ENCODE data around the gene ADGRG6. TPM values are rescaled to one million over a fixed set of nuclear protein-coding genes. Genes with fewer than 3 reads are reported as not detected.

The ADGRG6 gene
- polyA plus RNA-seq, 1 of the 3 experiments (the other 2 are of a cell fraction), result 61.5 TPM

DNA sequence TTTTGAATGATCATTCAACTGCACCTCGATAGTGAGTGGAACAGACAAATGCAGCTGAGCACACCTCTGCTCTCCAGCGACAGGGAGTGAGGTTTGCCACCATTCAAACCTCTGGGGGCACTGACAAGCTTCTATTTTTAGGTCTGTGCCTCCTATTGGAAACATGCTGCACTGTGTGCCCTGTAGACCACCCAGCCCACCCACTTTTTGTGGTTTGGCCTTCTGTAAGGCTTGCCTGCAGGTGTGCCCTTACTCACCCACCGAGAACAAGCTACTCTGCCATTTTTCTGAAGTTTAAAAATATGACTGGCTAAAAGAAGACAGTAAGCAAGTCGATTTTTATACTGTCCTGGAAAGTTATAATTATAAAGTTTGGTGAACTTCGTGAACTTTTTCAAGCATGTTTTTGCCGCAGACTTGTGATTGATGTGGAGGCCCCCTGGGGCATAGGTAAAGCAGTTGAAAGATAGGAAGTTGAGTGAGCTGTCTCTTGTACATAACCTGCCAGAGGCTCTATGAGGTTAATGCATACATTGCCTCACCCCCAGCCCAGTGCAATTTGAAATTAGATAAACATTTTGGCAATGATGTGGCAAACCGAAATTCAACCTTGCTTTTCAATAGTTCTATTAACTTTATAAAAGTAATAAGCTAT, 53.8 kb downstream of the ADGRG6 start:
- H3K9ac ChIP-seq, result peak overlapping the region; percentile 12; the same call in 1 of the 2 replicates
- CTCF ChIA-PET, result interaction anchor here (1.0 kb wide), 1 partner anchor 90 kb away, joined by 3 read pairs; no protein-coding TSS in a partner anchor

DNA sequence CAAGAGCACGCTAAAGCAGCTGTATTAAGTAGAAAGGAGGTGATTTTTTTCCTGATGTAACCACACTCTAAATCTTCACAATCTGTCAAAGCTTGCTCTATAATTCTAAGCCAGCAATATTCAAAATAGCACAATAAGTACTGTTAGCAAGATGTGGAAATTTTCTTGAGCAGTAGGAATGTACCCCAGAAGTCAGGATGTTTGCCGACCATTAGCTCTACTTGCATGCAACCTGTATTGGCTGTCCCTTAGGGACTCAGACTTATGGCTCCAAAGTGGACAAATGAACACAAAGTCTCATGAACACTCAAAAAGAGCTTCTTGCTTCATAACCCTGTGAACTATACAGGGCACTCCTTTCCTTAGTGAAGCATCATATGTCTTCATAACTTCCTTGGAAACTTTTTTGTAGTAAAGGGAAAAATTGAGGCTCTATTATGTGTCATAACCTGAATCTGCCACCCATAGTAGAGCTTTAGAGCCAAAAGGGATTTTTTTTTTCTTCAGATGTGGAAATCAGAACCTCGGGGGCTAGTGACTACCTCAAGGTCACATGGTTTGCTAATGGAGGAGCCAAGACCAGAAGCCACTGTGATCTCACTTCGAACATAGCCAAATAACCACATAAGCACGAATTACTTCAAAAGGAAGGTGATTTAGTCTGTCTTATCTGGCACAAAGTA, 54.5 kb downstream of the ADGRG6 start:
- ChIA-PET CTCF (interaction anchor here (1.0 kb wide), 1 partner anchor 91 kb away, joined by 3 read pairs; no protein-coding TSS in a partner anchor), POLR2A (no interaction called here)
- no peak for TF ChIP-seq RAD21 (IDR thresholded peaks at IDR 0.05; ENCODE audit: low read length)
- TF ChIP-seq, protein P1, sequence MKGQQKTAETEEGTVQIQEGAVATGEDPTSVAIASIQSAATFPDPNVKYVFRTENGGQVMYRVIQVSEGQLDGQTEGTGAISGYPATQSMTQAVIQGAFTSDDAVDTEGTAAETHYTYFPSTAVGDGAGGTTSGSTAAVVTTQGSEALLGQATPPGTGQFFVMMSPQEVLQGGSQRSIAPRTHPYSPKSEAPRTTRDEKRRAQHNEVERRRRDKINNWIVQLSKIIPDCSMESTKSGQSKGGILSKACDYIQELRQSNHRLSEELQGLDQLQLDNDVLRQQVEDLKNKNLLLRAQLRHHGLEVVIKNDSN (IDR thresholded peaks at IDR 0.05; ENCODE audit: borderline replicate concordance, low read depth), result peak; percentile 25; the same call in 1 of the 2 replicates
- TF ChIP-seq, protein P2, sequence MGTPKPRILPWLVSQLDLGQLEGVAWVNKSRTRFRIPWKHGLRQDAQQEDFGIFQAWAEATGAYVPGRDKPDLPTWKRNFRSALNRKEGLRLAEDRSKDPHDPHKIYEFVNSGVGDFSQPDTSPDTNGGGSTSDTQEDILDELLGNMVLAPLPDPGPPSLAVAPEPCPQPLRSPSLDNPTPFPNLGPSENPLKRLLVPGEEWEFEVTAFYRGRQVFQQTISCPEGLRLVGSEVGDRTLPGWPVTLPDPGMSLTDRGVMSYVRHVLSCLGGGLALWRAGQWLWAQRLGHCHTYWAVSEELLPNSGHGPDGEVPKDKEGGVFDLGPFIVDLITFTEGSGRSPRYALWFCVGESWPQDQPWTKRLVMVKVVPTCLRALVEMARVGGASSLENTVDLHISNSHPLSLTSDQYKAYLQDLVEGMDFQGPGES (IDR thresholded peaks at IDR 0.05; ENCODE audit: low read depth, low read length), result no peak
- TF ChIP-seq, protein P3, sequence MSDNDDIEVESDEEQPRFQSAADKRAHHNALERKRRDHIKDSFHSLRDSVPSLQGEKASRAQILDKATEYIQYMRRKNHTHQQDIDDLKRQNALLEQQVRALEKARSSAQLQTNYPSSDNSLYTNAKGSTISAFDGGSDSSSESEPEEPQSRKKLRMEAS (IDR thresholded peaks at IDR 0.05; ENCODE audit: low read depth), result no peak
- no peak for TF ChIP-seq GABPA (IDR thresholded peaks at IDR 0.05; ENCODE audit: low read depth)
- TF ChIP-seq, protein P4, sequence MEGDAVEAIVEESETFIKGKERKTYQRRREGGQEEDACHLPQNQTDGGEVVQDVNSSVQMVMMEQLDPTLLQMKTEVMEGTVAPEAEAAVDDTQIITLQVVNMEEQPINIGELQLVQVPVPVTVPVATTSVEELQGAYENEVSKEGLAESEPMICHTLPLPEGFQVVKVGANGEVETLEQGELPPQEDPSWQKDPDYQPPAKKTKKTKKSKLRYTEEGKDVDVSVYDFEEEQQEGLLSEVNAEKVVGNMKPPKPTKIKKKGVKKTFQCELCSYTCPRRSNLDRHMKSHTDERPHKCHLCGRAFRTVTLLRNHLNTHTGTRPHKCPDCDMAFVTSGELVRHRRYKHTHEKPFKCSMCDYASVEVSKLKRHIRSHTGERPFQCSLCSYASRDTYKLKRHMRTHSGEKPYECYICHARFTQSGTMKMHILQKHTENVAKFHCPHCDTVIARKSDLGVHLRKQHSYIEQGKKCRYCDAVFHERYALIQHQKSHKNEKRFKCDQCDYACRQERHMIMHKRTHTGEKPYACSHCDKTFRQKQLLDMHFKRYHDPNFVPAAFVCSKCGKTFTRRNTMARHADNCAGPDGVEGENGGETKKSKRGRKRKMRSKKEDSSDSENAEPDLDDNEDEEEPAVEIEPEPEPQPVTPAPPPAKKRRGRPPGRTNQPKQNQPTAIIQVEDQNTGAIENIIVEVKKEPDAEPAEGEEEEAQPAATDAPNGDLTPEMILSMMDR (IDR thresholded peaks at IDR 0.05), result no peak
- TF ChIP-seq YY1 (IDR thresholded peaks at IDR 0.05; ENCODE audit: low read depth), result no peak
- no peak overlapping the region for H3K4me3 ChIP-seq (ENCODE audit: low read depth in 2 of 2, low read length in 1 of 2)
- H3K4me1 ChIP-seq (ENCODE audit: control insufficient read depth in 1 of 2, insufficient read depth in 2 of 2, low read depth in 1 of 2, low read length in 1 of 2), result peaks cover 0 to 4% of the 10 kb centered on the region in 2 experiments; a peak in 3 of 4 replicates
- peaks cover 62% of the 10 kb centered on the region for H3F3A ChIP-seq (replicated peaks; ENCODE audit: insufficient read depth)
- H2AFZ ChIP-seq (ENCODE audit: low read depth), result 0 out of 2 replicates have a peak overlapping the region, but pooled peaks have one; percentile 25
- no peak for DNase-seq
- H3K27ac ChIP-seq (ENCODE audit: low read depth in 2 of 2, low read length in 1 of 2), result peak overlapping the region; percentile 79 to 87
- H3K79me2 ChIP-seq (ENCODE audit: insufficient read depth), result peaks cover 84% of the 10 kb centered on the region
- no peaks in the 10 kb centered on the region for H4K20me1 ChIP-seq (ENCODE audit: insufficient read depth)
- H3K9me2 ChIP-seq, result no peaks in the 10 kb centered on the region
- peak overlapping the region; percentile 44; the same call in 1 of the 2 replicates for H3K4me2 ChIP-seq
- H3K9ac ChIP-seq, result peak overlapping the region; percentile 18; the same call in 1 of the 2 replicates
- no peaks in the 10 kb centered on the region for H3K27me3 ChIP-seq (ENCODE audit: insufficient read depth)
- H3K9me3 ChIP-seq, result peaks cover 3% of the 10 kb centered on the region; the same call in 1 of the 2 replicates
- peaks cover 0 to 3% of the 10 kb centered on the region in 2 experiments for H3K36me3 ChIP-seq (replicated peaks in 1 of 2; ENCODE audit: control insufficient read depth in 1 of 2, insufficient read depth in 2 of 2, low read length in 1 of 2)
- WGBS (ENCODE audit: low lambda C conversion rate), result 26% methylated on average over 5 of the region's 5 CpGs

More for the DNA sequence above, 53.8 kb downstream of the ADGRG6 start:
- Histone ChIP-seq H3K4me1 (ENCODE audit: control insufficient read depth in 1 of 2, insufficient read depth in 2 of 2, low read depth in 1 of 2, low read length in 1 of 2) (peaks cover 0 to 4% of the 10 kb centered on the region in 2 experiments; a peak in 3 of 4 replicates), H3F3A (replicated peaks; ENCODE audit: insufficient read depth) (peaks cover 57% of the 10 kb centered on the region), H3K79me2 (ENCODE audit: insufficient read depth) (peaks cover 84% of the 10 kb centered on the region), H3K27ac (ENCODE audit: low read depth in 2 of 2, low read length in 1 of 2) (peak overlapping the region; percentile 79 to 87; a peak in 3 of 4 replicates), H3K4me2 (peak overlapping the region; percentile 44; the same call in 1 of the 2 replicates), H2AFZ (ENCODE audit: low read depth) (no peak overlapping the region), H3K4me3 (ENCODE audit: low read depth in 2 of 2, low read length in 1 of 2) (no peak overlapping the region), H4K20me1 (ENCODE audit: insufficient read depth) (no peaks in the 10 kb centered on the region), H3K36me3 (replicated peaks in 1 of 2; ENCODE audit: control insufficient read depth in 1 of 2, insufficient read depth in 2 of 2, low read length in 1 of 2) (peaks cover 0 to 6% of the 10 kb centered on the region in 2 experiments), H3K27me3 (ENCODE audit: insufficient read depth) (no peaks in the 10 kb centered on the region), H3K9me3 (peaks cover 6% of the 10 kb centered on the region; the same call in 1 of the 2 replicates), H3K9me2 (no peaks in the 10 kb centered on the region)
- DNase-seq, result no peak
- POLR2A ChIA-PET, result no interaction called here
- 31% methylated on average over 7 of the region's 7 CpGs for WGBS (ENCODE audit: low lambda C conversion rate)
- TF ChIP-seq, protein P5, sequence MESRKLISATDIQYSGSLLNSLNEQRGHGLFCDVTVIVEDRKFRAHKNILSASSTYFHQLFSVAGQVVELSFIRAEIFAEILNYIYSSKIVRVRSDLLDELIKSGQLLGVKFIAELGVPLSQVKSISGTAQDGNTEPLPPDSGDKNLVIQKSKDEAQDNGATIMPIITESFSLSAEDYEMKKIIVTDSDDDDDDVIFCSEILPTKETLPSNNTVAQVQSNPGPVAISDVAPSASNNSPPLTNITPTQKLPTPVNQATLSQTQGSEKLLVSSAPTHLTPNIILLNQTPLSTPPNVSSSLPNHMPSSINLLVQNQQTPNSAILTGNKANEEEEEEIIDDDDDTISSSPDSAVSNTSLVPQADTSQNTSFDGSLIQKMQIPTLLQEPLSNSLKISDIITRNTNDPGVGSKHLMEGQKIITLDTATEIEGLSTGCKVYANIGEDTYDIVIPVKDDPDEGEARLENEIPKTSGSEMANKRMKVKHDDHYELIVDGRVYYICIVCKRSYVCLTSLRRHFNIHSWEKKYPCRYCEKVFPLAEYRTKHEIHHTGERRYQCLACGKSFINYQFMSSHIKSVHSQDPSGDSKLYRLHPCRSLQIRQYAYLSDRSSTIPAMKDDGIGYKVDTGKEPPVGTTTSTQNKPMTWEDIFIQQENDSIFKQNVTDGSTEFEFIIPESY (IDR thresholded peaks at IDR 0.05; ENCODE audit: borderline replicate concordance, low read depth), result no peak
- TF ChIP-seq SIN3A (IDR thresholded peaks at IDR 0.05; ENCODE audit: borderline replicate concordance, low read depth, low read length), result 0 out of 2 replicates have a peak, but pooled peaks have one; percentile 9
